Mesenteric fat pad (tissue), 1 donor: ENCODE results near the gene COX6B1. TPM values are rescaled to one million over a fixed set of nuclear protein-coding genes. Genes with fewer than 3 reads are reported as not detected.

Experiments used
- total RNA-seq: library from RNA; stranded (reverse); fragmentation: NEBNext Ultra II Directional; extraction: Animal tissue kit (Norgen Biotek cat#: 25700); gene quantifications from one replicate; pipeline ENCODE4 v1.2.1, GENCODE V29; 2021
- donor health status: DM: yes; HTN: yes; CAD: no.

Gene COX6B1
- total RNA-seq, 1 donor from 2014 or later, result 362 TPM

Other genes starting within 250 kb of the COX6B1 start
- gene FFAR2, start 200.1 kb upstream of the COX6B1 start, total RNA-seq, result 2.4 TPM
- gene KRTDAP, start 157.9 kb upstream of the COX6B1 start, total RNA-seq, result not detected
- 3.1 TPM for gene DMKN, start 134.7 kb upstream of the COX6B1 start, total RNA-seq
- gene SBSN, start 120.0 kb upstream of the COX6B1 start, total RNA-seq, result not detected
- gene GAPDHS, start 114.9 kb upstream of the COX6B1 start, total RNA-seq, result not detected
- 86.8 TPM for gene TMEM147, start 102.7 kb upstream of the COX6B1 start, total RNA-seq
- gene ATP4A, start 84.7 kb upstream of the COX6B1 start, total RNA-seq, result not detected
- not detected for gene PMIS2, start 62.1 kb upstream of the COX6B1 start, total RNA-seq
- 6.4 TPM for gene HAUS5, start 35.6 kb upstream of the COX6B1 start, total RNA-seq
- gene RBM42, start 19.3 kb upstream of the COX6B1 start, total RNA-seq, result 63.9 TPM
- 0.74 TPM for gene ETV2, start 6.6 kb upstream of the COX6B1 start, total RNA-seq
- 0.45 TPM for gene UPK1A, start 18.2 kb downstream of the COX6B1 start, total RNA-seq
- gene ZBTB32, start 56.2 kb downstream of the COX6B1 start, total RNA-seq, result not detected
- gene KMT2B, start 69.7 kb downstream of the COX6B1 start, total RNA-seq, result 33.5 TPM
- gene IGFLR1, start 94.1 kb downstream of the COX6B1 start, total RNA-seq, result 10.8 TPM
- gene U2AF1L4, start 97.1 kb downstream of the COX6B1 start, total RNA-seq, result 12.8 TPM
- 66.8 TPM for gene PSENEN, start 97.3 kb downstream of the COX6B1 start, total RNA-seq
- gene LIN37, start 100.3 kb downstream of the COX6B1 start, total RNA-seq, result 12.9 TPM
- gene HSPB6, start 108.7 kb downstream of the COX6B1 start, total RNA-seq, result 506 TPM
- gene PROSER3, start 109.9 kb downstream of the COX6B1 start, total RNA-seq, result 16.6 TPM
- gene ARHGAP33, start 127.2 kb downstream of the COX6B1 start, total RNA-seq, result 2.7 TPM
- not detected for gene PRODH2, start 164.5 kb downstream of the COX6B1 start, total RNA-seq
- gene NPHS1, start 204.2 kb downstream of the COX6B1 start, total RNA-seq, result not detected
- not detected for gene KIRREL2, start 208.6 kb downstream of the COX6B1 start, total RNA-seq
- gene APLP1, start 220.3 kb downstream of the COX6B1 start, total RNA-seq, result 3.5 TPM